ENCODE results near the gene ZNF354B. TPM values are rescaled to one million over a fixed set of nuclear protein-coding genes. Genes with fewer than 3 reads are reported as not detected.
A peak's percentile ranks its signal among the peaks of the same experiment; 100 is the strongest.

Gene ZNF354B
- total and polyA plus RNA-seq, 2 of the 13 experiments (the other 11 are each of a cell fraction or from before 2014, with no cell fraction given): 7.8 to 10.3 TPM

DNA sequence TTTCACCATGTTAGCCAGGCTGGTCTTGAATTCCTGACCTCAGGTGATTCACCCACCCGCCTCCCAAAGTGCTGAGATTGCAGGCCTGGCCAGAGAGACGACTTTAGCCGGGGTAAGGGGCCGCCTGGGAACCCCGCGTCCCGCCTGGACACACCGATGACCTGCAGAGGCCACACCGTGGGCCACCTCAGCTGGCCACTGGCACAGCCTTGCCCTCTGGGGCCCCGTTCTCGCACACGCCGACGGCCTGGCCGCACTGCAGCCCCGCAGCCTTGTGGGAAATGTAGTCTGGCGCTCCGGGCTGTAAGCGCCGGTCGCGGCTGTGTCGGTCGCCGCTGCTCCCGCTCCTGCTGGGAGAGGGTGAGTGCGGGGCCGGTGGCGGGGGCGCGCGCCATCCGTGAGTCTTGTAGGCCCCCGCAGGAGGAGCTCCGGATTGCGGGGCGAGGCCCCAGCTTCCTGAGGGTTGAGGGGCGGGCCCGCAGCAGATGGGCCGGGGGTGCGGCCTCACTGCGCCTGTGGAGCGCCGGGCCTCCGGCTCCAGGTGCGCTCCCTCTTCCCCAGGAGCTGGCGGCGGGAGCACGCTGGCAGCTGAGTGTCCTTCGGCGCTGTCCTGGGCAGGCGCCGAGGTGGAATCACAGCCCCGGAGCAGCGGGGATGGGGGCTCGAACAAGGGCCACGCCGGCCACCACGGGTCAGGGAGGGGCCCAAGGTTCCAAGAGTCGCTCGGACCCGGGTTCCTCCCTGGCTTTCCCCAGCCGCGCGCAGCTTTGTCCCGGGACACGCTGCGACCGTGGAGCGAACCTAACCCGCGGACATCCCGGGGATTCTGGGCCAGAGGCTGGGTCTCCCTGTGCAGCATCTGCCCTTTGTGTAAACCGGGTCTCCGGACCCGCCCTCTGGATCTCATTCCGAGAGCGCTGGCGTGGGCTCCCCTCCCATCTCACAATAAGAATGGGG is 36.1 kb downstream of the ZNF354B start, which contains the start of gene ZFP2 (continued):
- no peak for TF ChIP-seq PTBP1 (IDR thresholded peaks at IDR 0.05; ENCODE audit: low read depth, low read length, poor library complexity, severe bottlenecking)
- TF ChIP-seq, protein P1, sequence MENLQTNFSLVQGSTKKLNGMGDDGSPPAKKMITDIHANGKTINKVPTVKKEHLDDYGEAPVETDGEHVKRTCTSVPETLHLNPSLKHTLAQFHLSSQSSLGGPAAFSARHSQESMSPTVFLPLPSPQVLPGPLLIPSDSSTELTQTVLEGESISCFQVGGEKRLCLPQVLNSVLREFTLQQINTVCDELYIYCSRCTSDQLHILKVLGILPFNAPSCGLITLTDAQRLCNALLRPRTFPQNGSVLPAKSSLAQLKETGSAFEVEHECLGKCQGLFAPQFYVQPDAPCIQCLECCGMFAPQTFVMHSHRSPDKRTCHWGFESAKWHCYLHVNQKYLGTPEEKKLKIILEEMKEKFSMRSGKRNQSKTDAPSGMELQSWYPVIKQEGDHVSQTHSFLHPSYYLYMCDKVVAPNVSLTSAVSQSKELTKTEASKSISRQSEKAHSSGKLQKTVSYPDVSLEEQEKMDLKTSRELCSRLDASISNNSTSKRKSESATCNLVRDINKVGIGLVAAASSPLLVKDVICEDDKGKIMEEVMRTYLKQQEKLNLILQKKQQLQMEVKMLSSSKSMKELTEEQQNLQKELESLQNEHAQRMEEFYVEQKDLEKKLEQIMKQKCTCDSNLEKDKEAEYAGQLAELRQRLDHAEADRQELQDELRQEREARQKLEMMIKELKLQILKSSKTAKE (CRISPR knock-in tag; IDR thresholded peaks at IDR 0.05; ENCODE audit: borderline replicate concordance): no peak
- TF ChIP-seq ZFP37 (CRISPR knock-in tag; IDR thresholded peaks at IDR 0.05; ENCODE audit: borderline replicate concordance): no peak
- TF ChIP-seq, protein P2, sequence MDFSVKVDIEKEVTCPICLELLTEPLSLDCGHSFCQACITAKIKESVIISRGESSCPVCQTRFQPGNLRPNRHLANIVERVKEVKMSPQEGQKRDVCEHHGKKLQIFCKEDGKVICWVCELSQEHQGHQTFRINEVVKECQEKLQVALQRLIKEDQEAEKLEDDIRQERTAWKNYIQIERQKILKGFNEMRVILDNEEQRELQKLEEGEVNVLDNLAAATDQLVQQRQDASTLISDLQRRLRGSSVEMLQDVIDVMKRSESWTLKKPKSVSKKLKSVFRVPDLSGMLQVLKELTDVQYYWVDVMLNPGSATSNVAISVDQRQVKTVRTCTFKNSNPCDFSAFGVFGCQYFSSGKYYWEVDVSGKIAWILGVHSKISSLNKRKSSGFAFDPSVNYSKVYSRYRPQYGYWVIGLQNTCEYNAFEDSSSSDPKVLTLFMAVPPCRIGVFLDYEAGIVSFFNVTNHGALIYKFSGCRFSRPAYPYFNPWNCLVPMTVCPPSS (IDR thresholded peaks at IDR 0.05): no peak
- TF ChIP-seq TCF12 (IDR thresholded peaks at IDR 0.05): no peak
- 0 out of 2 replicates have a peak, but pooled peaks have one; percentile 45 for TF ChIP-seq TCF12 (CRISPR knock-in tag; IDR thresholded peaks at IDR 0.05)
- TF ChIP-seq KLF13 (CRISPR knock-in tag; IDR thresholded peaks at IDR 0.05): no peak
- peak; percentile 22 for TF ChIP-seq SRSF1 (optimal IDR thresholded peaks at IDR 0.05; ENCODE audit: low read depth, low read length)
- no peak for TF ChIP-seq HMGA1 (CRISPR knock-in tag; conservative IDR thresholded peaks at IDR 0.05)
- TF ChIP-seq RXRB (CRISPR knock-in tag; IDR thresholded peaks at IDR 0.05; ENCODE audit: borderline replicate concordance): no peak
- no peak for TF ChIP-seq ATM (IDR thresholded peaks at IDR 0.05; ENCODE audit: borderline replicate concordance)
- TF ChIP-seq SATB2 (CRISPR knock-in tag; IDR thresholded peaks at IDR 0.05): 0 out of 2 replicates have a peak, but pooled peaks have one; percentile 40
- TF ChIP-seq ZNF879 (CRISPR knock-in tag; IDR thresholded peaks at IDR 0.05): no peak
- TF ChIP-seq, protein P3, sequence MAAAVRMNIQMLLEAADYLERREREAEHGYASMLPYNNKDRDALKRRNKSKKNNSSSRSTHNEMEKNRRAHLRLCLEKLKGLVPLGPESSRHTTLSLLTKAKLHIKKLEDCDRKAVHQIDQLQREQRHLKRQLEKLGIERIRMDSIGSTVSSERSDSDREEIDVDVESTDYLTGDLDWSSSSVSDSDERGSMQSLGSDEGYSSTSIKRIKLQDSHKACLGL (CRISPR knock-in tag; IDR thresholded peaks at IDR 0.05): peak; percentile 71
- TF ChIP-seq, protein P4, sequence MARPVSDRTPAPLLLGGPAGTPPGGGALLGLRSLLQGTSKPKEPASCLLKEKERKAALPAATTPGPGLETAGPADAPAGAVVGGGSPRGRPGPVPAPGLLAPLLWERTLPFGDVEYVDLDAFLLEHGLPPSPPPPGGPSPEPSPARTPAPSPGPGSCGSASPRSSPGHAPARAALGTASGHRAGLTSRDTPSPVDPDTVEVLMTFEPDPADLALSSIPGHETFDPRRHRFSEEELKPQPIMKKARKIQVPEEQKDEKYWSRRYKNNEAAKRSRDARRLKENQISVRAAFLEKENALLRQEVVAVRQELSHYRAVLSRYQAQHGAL (CRISPR knock-in tag; IDR thresholded peaks at IDR 0.05; ENCODE audit: not compliant biosample characterization): no peak
- TF ChIP-seq ZNF451 (CRISPR knock-in tag; IDR thresholded peaks at IDR 0.05): no peak
- peak; percentile 96 for TF ChIP-seq ZFY (CRISPR knock-in tag; IDR thresholded peaks at IDR 0.05)
- TF ChIP-seq NFYB (CRISPR knock-in tag; IDR thresholded peaks at IDR 0.05): no peak
- TF ChIP-seq, protein P5, sequence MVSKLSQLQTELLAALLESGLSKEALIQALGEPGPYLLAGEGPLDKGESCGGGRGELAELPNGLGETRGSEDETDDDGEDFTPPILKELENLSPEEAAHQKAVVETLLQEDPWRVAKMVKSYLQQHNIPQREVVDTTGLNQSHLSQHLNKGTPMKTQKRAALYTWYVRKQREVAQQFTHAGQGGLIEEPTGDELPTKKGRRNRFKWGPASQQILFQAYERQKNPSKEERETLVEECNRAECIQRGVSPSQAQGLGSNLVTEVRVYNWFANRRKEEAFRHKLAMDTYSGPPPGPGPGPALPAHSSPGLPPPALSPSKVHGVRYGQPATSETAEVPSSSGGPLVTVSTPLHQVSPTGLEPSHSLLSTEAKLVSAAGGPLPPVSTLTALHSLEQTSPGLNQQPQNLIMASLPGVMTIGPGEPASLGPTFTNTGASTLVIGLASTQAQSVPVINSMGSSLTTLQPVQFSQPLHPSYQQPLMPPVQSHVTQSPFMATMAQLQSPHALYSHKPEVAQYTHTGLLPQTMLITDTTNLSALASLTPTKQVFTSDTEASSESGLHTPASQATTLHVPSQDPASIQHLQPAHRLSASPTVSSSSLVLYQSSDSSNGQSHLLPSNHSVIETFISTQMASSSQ (IDR thresholded peaks at IDR 0.05; ENCODE audit: low read depth): no peak
- TF ChIP-seq, protein P5 (CRISPR knock-in tag; IDR thresholded peaks at IDR 0.05; ENCODE audit: borderline replicate concordance): no peak
- no peak for TF ChIP-seq SIX4 (CRISPR knock-in tag; IDR thresholded peaks at IDR 0.05)

All from HepG2 (cell line).